Sigmoid colon (tissue), 7 donors: ENCODE measurements around the gene ECHDC1. TPM values are rescaled to one million over a fixed set of nuclear protein-coding genes. Genes with fewer than 3 reads are reported as not detected.
A peak's percentile ranks its signal among the peaks of the same experiment; 100 is the strongest.

Source experiments
- DNase-seq: peaks from one replicate; pipeline ENCODE4 v3.0.0-alpha.2; 2019
- H3K27ac ChIP-seq, 4 donors: fragments of 200-600 bp; sonication (generic); one replicate each; pipeline ENCODE4 v1.5.1; 2016 to 2019; ENCODE audit warnings: mild to moderate bottlenecking in 1 of 4
- H3K27me3 ChIP-seq, 3 donors: fragments of 200-600 bp; sonication (generic); one replicate each; pipeline ENCODE4 v1.5.1; 2019; ENCODE audit warnings: mild to moderate bottlenecking in 1 of 3
- H3K36me3 ChIP-seq, 4 donors: fragments of 200-600 bp; sonication (generic); one replicate each; pipeline ENCODE4 v1.5.1; 2016 to 2019
- H3K4me1 ChIP-seq, 4 donors: fragments of 200-600 bp; sonication (generic); one replicate each; pipeline ENCODE4 v1.5.1; 2017 to 2019
- H3K4me3 ChIP-seq, 4 donors: fragments of 200-600 bp; sonication (generic); one replicate each; pipeline ENCODE4 v1.5.1; 2017 to 2019; ENCODE audit warnings: mild to moderate bottlenecking in 2 of 4, moderate library complexity in 1 of 4
- H3K9me3 ChIP-seq, 4 donors: fragments of 200-600 bp in 3 of 4; sonication (generic) in 3 of 4; one replicate each; pipeline versions ENCODE4 v1.5.1 to v1.6.1; 2013 to 2019
- CTCF ChIP-seq, 4 experiments: fragments of 450-650 bp in 3 of 4; fragments of 200-600 bp in 1 of 4; IDR thresholded peaks; one replicate each; pipeline ENCODE4 v1.5.1; 2016 to 2019; ENCODE audit warnings: antibody characterized with exemption in 4 of 4, mild to moderate bottlenecking in 3 of 4, moderate library complexity in 2 of 4
- EP300 ChIP-seq, 4 donors: sonication (generic); formaldehyde crosslinking; IDR thresholded peaks; one replicate each; pipeline ENCODE4 v1.6.1; 2017; ENCODE audit warnings: antibody characterized with exemption in 4 of 4
- POLR2A ChIP-seq, 2 donors: fragments of 450-650 bp; IDR thresholded peaks; one replicate each; pipeline ENCODE4 v1.6.1; 2016; ENCODE audit warnings: antibody characterized with exemption in 2 of 2, mild to moderate bottlenecking in 2 of 2, moderate library complexity in 2 of 2
- POLR2AphosphoS5 ChIP-seq, 4 donors: sonication (generic); formaldehyde crosslinking; IDR thresholded peaks; one replicate each; pipeline ENCODE4 v1.6.1; 2017; ENCODE audit warnings: antibody characterized with exemption in 4 of 4
- WGBS, 2 donors: extraction: QIAGEN DNeasy Blood & Tissue Kit; methylation state at CpG; one replicate each; pipeline ENCODE4 v1.1.7; 2013; 5-methylcytosine and 5-hydroxymethylcytosine counted together
- intact Hi-C: fragments of 100-400 bp; cut with DNase I; formaldehyde crosslinking; loops from one replicate; pipeline ENCODE4 v1.15.1; 2023
- polyA plus RNA-seq, 3 donors: library from polyadenylated mRNA; stranded (reverse); fragments of 200-250 nt; gene quantifications; one replicate each; pipeline ENCODE4 v1.2.3, GENCODE V29; 2013
- total RNA-seq, 4 donors: library from RNA; depleted of rRNA; stranded (reverse); fragments of >200 nt; gene quantifications; one replicate each; pipeline ENCODE4 v1.1.0, GENCODE V29; 2016
- donor health status: healthy with polysubstance abuse.
- donor health status: Bipolar disorder and iron deficiency.
- donor health status: healthy.

ECHDC1 gene
- total and polyA plus RNA-seq, 7 donors = 48.6 to 97.1 (median 77.3) TPM

- H3K4me3 ChIP-seq = no peak overlapping the region
- H3K9me3 ChIP-seq = no peaks in the 10 kb centered on the region
- DNase-seq = no peak
- no peaks in the 10 kb centered on the region for H3K27me3 ChIP-seq
- H3K27ac ChIP-seq = no peak overlapping the region
- no peaks in the 10 kb centered on the region for H3K4me1 ChIP-seq
- TF ChIP-seq EP300 (IDR thresholded peaks at IDR 0.05) (no peak), POLR2AphosphoS5 (IDR thresholded peaks at IDR 0.05) (no peak), POLR2A (IDR thresholded peaks at IDR 0.05) (no peak), CTCF (IDR thresholded peaks at IDR 0.05) (no peak)
- WGBS, 2 donors = 72 to 75% methylated on average over 6 of the region's 6 CpGs
- peaks cover 0 to 33% (median 15%) of the 10 kb centered on the region in 4 donors for H3K36me3 ChIP-seq
- intact Hi-C loops = no loop called here
Measured at GRCh38 chr6:127317388-127318128, 25.9 kb downstream of the ECHDC1 start.

- no peak for DNase-seq
- intact Hi-C loops = no loop called here
- Histone ChIP-seq H3K27me3 (no peaks in the 10 kb centered on the region), H3K4me3 (no peak overlapping the region), H3K36me3 (no peaks in the 10 kb centered on the region), H3K4me1 (peaks cover 0 to 32% (median 27%) of the 10 kb centered on the region in 4 donors), H3K9me3 (no peaks in the 10 kb centered on the region), H3K27ac (no peak overlapping the region)
- TF ChIP-seq POLR2AphosphoS5 (IDR thresholded peaks at IDR 0.05) (no peak), POLR2A (IDR thresholded peaks at IDR 0.05) (no peak), EP300 (IDR thresholded peaks at IDR 0.05) (no peak), CTCF (IDR thresholded peaks at IDR 0.05) (no peak)
- 94 to 95% methylated on average over 1 of the region's 1 CpG for WGBS, 2 donors
Measured at GRCh38 chr6:127305741-127306140, 37.7 kb downstream of the ECHDC1 start.

DNA sequence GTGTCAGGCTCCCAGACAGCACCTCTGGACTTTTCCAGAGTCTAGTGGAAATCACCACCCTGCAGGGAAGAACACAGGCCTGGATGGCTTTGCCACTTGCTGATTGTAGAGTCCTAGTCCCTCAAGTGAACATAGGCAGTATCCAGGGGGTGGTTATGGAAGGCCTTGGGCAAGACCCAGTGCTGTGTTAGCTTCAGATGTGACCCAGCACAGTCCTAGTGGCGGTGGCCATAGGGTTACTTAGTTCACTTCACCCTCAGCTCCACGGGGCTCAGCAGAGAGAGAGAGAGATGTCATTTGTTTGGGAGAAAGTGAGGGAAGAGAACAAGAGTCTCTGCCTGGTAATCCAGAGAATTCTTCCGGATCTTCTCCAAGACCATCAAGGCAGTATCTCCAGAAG, 39.5 kb downstream of the ECHDC1 start:
- Histone ChIP-seq H3K4me3 (no peak overlapping the region), H3K27me3 (no peaks in the 10 kb centered on the region), H3K4me1 (peaks cover 0 to 50% (median 42%) of the 10 kb centered on the region in 4 donors), H3K9me3 (no peaks in the 10 kb centered on the region), H3K27ac (no peak overlapping the region), H3K36me3 (no peaks in the 10 kb centered on the region)
- no peak for DNase-seq
- 92 to 96% methylated on average over 3 of the region's 3 CpGs for WGBS, 2 donors
- intact Hi-C loops = loop anchor here (1.0 to 2.0 kb wide), 3 partner anchors 117 to 235 kb away; no protein-coding TSS in a partner anchor
- no peak for TF ChIP-seq EP300 (IDR thresholded peaks at IDR 0.05)
- no peak for TF ChIP-seq POLR2AphosphoS5 (IDR thresholded peaks at IDR 0.05)
- TF ChIP-seq CTCF (IDR thresholded peaks at IDR 0.05) = no peak
- TF ChIP-seq POLR2A (IDR thresholded peaks at IDR 0.05) = no peak

DNA sequence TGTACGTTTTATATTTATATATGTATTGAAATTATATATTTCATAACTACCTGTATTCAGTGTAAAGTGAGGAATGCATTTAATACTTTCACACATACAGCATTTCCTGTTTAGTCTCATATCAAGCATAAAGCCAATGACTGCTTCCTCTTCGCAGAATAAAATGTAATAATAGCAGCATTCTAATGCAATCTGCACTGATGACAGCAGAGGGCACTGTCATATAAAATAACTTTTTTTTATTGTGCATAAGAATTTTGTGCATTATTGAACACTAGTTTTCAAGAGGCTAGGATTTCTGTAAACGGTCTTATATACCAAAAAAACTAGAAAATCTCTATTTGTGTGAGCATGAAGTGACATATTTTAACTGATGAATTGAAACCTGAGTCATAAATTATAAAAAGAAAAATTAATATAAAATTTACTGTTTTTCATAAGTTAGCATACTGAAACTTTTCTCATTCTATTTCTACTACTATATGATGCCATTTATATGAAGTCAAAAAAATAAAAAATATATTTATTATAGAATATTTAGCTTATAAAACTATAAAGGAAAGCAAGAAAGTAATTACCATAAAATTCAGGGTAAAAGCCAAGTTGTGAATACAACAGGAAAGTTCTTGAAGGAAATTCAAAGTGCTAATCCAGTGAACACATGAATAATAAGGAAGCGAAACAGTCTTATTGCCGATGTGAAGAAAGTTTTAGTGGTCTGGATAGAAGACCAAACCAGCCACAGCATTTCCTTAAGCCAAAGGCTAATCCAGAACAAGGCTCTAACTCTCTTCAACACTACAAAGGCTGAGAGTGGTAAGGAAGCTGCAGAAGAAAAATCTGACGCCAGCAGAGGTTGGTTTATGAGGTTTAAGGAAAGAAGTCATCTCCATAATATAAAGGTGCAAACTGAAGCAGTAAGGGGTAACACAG, 40.4 kb downstream of the ECHDC1 start:
- H3K9me3 ChIP-seq = no peaks in the 10 kb centered on the region
- TF ChIP-seq POLR2A (IDR thresholded peaks at IDR 0.05) = no peak
- TF ChIP-seq CTCF (IDR thresholded peaks at IDR 0.05) = peak; percentile 62 to 70 (median 66)
- peaks cover 0 to 50% (median 42%) of the 10 kb centered on the region in 4 donors for H3K4me1 ChIP-seq
- H3K4me3 ChIP-seq = no peak overlapping the region
- intact Hi-C loops = loop anchor here (1.0 to 2.0 kb wide), 3 partner anchors 118 to 236 kb away; no protein-coding TSS in a partner anchor
- 16 to 40% methylated on average over 6 of the region's 6 CpGs for WGBS, 2 donors
- no peaks in the 10 kb centered on the region for H3K27me3 ChIP-seq
- DNase-seq = no peak
- H3K27ac ChIP-seq = no peak overlapping the region
- H3K36me3 ChIP-seq = no peaks in the 10 kb centered on the region
